Stomach smooth muscle (tissue), 2 donors: ENCODE measurements around the gene ARHGAP26.

Source experiments
- H3K27ac ChIP-seq: one replicate; pipeline ENCODE4 v1.7.0; 2013; ENCODE audit warnings: mild to moderate bottlenecking, low read length, inconsistent platforms
- H3K27me3 ChIP-seq, 2 donors: one replicate each; pipeline ENCODE4 v1.7.0; 2013; ENCODE audit warnings: low read length in 2 of 2; ENCODE audit not compliant: insufficient read depth in 2 of 2, control insufficient read depth in 1 of 2
- H3K36me3 ChIP-seq, 2 donors: one replicate each; pipeline ENCODE4 v1.7.0; 2013; ENCODE audit warnings: low read length in 2 of 2; ENCODE audit not compliant: control insufficient read depth in 2 of 2, insufficient read depth in 2 of 2
- H3K4me1 ChIP-seq: one replicate; pipeline ENCODE4 v1.7.0; 2013; ENCODE audit warnings: low read length; ENCODE audit not compliant: control insufficient read depth, insufficient read depth
- H3K4me3 ChIP-seq, 2 donors: one replicate each; pipeline ENCODE4 v1.7.0; 2013; ENCODE audit warnings: low read length in 2 of 2
- H3K9ac ChIP-seq, 2 donors: one replicate each; pipeline ENCODE4 v1.7.0; 2013; ENCODE audit warnings: low read length in 2 of 2, mild to moderate bottlenecking in 1 of 2
- H3K9me3 ChIP-seq, 2 donors: one replicate each; pipeline ENCODE4 v1.7.0; 2013; ENCODE audit warnings: low read length in 2 of 2; ENCODE audit not compliant: control insufficient read depth in 2 of 2
- donor health status: healthy.
- donor health status: Pancreatic carcinoma.

Gene ARHGAP26

DNA sequence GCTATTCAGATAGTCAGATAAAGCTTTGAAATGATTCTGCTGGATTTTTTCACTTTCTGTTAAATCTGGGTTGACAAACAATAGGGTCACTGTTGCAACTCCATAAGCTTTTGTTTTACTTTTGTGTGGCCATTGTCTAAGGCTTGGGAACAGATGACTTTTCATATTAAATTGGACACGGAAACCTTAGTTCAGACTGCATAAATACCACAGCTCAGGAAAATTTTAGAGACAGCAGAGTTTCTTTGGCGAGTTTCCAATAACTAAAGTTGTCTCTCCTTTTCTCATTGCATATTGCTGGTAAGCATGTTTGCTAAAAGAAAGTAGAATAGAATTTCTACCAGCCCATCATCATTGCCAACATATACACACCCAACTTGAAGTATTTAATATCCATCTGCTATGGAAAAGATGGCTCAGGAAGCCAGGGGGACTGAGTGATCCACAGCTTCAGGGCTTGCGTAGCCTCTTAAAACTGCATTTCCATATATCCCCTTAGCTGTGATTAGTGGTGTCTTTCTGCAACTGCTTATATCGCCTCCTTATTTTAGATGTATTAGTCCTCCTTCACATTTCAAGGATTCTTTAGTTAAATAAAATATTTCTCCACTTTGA is 168.2 kb downstream of the ARHGAP26 start:
- Histone ChIP-seq H3K4me1 (peaks cover 6% of the 10 kb centered on the region), H3K36me3 (no peaks in the 10 kb centered on the region), H3K27ac (no peak overlapping the region), H3K9me3 (no peaks in the 10 kb centered on the region), H3K4me3 (peak overlapping the region in 1 of 2 donors; percentile 23), H3K9ac (no peak overlapping the region), H3K27me3 (no peaks in the 10 kb centered on the region)

DNA sequence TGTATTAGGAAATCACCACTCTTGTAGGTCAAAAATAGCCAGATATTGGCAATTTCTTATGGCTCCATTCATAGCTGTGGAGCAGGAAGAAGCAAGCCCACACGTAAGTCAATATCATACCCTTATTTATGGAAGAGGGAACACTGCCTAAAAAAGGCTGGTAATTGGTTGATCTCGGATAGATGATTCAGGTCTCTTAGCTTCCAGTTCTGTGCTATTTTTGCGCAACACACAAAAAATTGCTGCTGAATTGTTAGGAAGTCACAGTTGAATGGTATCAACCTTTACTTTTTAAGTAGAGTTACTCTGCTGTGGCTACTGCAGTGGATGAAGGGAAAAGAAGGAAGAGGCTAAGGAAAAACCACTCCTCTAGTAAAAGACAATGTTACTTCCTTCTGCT is 168.8 kb downstream of the ARHGAP26 start:
- Histone ChIP-seq H3K27ac (no peak overlapping the region), H3K9me3 (no peaks in the 10 kb centered on the region), H3K36me3 (no peaks in the 10 kb centered on the region), H3K9ac (no peak overlapping the region), H3K4me1 (peaks cover 6% of the 10 kb centered on the region), H3K4me3 (no peak overlapping the region), H3K27me3 (no peaks in the 10 kb centered on the region)

DNA sequence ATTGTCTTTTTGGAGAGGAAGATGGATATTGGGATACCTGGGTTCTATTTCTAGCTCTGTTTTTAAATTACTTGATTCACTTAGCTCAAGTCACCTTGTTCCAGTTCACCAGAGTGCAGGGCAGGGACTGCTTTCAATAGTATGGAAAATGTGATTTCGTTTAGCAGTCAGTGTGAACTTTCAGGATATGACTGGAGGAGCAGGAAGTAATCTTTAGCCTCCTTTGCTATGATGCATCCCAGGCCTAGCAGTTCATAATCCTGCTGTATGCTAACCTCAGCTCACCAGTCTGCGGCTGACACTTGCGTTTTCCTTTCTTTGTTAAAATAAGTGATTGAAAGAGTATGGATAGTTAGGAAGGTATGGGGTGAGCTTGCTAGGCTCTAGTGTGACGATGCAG is 169.7 kb downstream of the ARHGAP26 start:
- peaks cover 6% of the 10 kb centered on the region for H3K4me1 ChIP-seq

DNA sequence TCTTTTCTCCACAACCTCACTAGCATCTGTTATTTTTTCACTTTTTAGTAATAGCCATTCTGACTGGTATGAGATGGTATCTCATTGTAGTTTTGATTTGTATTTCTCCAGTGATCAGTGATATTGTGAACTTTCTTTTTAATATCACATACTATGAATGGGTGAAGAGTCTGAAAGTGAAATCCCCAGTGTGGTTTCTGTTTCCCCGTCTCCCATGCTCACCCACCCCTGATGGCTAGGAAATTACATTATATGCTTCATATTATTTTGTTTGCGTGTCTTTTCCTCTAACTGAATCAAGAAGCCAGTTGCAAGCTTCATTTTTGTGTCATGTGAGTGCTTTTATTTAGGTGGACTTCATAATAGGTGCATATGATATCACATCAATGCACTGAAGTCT is 171.1 kb downstream of the ARHGAP26 start:
- H3K4me1 ChIP-seq: peaks cover 6% of the 10 kb centered on the region
- H3K9me3 ChIP-seq: no peaks in the 10 kb centered on the region
- no peak overlapping the region for H3K4me3 ChIP-seq
- H3K27ac ChIP-seq: no peak overlapping the region
- no peak overlapping the region for H3K9ac ChIP-seq
- no peaks in the 10 kb centered on the region for H3K36me3 ChIP-seq
- H3K27me3 ChIP-seq: no peaks in the 10 kb centered on the region

More for the DNA sequence above, 169.7 kb downstream of the ARHGAP26 start:
- H3K4me3 ChIP-seq: no peak overlapping the region
- H3K27me3 ChIP-seq: no peaks in the 10 kb centered on the region
- no peak overlapping the region for H3K27ac ChIP-seq
- H3K36me3 ChIP-seq: no peaks in the 10 kb centered on the region
- H3K9ac ChIP-seq: no peak overlapping the region
- no peaks in the 10 kb centered on the region for H3K9me3 ChIP-seq

DNA sequence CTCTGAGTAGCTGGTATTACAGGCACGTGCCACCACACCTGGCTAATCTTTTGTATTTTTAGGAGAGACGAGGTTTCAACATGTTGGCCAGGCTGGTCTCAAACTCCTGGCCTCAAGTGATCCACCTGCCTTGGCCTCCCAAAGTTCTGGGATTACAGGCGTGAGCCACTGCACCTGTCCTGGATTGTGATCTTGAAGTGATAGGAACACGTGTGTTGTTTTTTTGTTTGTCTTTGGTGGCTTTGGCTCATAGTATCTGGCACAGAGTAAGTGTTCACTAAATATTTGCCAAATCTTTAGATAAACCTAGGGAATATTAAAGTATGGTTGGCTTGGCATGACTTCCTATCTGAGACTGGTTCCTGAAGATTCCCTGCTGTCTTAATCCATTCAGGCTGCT is 172.7 kb downstream of the ARHGAP26 start:
- Histone ChIP-seq H3K9me3 (no peaks in the 10 kb centered on the region), H3K9ac (no peak overlapping the region), H3K4me3 (no peak overlapping the region), H3K27ac (no peak overlapping the region), H3K27me3 (no peaks in the 10 kb centered on the region), H3K36me3 (no peaks in the 10 kb centered on the region), H3K4me1 (peaks cover 8% of the 10 kb centered on the region)

DNA sequence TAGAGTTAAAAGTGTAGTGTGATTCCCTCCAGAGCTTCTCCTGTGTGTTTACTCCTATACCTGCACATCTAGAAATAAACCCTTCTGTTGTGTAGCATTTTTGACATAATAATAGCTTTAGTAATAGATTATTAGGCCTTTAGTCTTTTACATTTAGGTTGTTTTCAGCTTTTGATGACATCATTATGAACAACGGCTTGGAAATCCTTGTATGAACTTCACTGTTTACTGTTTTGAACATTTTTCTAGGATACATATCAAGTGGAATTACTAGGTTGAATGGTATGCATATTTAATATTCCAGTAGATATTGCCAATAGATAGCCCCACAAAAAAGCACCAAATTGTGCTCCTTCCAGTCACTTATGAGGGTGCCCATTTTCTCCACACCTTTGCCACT is 174.0 kb downstream of the ARHGAP26 start:
- no peak overlapping the region for H3K27ac ChIP-seq

DNA sequence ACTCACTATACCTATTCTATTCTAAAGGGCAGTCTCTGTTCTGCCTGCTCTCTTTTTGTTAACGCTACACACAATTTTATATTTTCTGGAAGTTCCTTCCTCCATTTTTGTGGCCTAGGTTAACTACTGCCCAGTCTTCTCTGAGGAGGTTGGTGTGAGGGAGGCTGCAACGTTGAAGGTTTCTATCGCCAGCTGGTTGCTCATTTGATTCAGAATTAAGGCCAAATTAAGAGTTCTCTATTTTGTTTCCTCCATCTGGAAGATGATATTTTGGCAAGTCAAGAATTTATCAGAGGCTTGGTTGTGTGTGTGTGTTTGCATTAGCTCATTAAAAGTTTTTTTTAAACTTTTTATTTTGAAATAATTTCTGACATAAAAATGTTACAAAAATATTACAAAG is 175.1 kb downstream of the ARHGAP26 start:
- no peak overlapping the region for H3K27ac ChIP-seq
- no peak overlapping the region for H3K9ac ChIP-seq
- H3K27me3 ChIP-seq: no peaks in the 10 kb centered on the region
- H3K36me3 ChIP-seq: no peaks in the 10 kb centered on the region
- no peak overlapping the region for H3K4me3 ChIP-seq
- no peaks in the 10 kb centered on the region for H3K9me3 ChIP-seq
- peaks cover 4% of the 10 kb centered on the region for H3K4me1 ChIP-seq

More for the DNA sequence above, 174.0 kb downstream of the ARHGAP26 start:
- Histone ChIP-seq H3K9me3 (no peaks in the 10 kb centered on the region), H3K4me3 (no peak overlapping the region), H3K36me3 (no peaks in the 10 kb centered on the region), H3K4me1 (peaks cover 4% of the 10 kb centered on the region), H3K27me3 (no peaks in the 10 kb centered on the region), H3K9ac (no peak overlapping the region)

DNA sequence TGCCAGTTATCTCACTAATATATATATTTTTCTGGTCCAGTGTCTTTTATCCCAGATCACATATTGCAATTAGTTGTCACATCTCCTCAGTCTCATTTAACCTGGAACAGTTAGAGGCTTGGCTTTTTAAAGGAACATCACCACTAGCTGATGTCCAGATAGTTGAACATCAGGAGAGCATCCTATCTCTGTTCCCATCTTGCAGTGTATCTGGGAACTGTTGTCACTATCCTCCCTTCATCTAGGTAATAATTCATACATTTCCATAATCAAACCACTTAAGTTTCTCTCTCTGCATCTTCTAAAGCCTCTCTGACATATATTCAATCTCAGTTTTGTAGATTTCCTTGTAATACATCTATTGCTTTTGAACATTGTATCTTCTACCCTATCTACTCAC is 175.7 kb downstream of the ARHGAP26 start:
- Histone ChIP-seq H3K36me3 (no peaks in the 10 kb centered on the region), H3K27me3 (no peaks in the 10 kb centered on the region), H3K4me3 (no peak overlapping the region), H3K27ac (no peak overlapping the region), H3K9ac (no peak overlapping the region), H3K9me3 (no peaks in the 10 kb centered on the region), H3K4me1 (peaks cover 4% of the 10 kb centered on the region)

DNA sequence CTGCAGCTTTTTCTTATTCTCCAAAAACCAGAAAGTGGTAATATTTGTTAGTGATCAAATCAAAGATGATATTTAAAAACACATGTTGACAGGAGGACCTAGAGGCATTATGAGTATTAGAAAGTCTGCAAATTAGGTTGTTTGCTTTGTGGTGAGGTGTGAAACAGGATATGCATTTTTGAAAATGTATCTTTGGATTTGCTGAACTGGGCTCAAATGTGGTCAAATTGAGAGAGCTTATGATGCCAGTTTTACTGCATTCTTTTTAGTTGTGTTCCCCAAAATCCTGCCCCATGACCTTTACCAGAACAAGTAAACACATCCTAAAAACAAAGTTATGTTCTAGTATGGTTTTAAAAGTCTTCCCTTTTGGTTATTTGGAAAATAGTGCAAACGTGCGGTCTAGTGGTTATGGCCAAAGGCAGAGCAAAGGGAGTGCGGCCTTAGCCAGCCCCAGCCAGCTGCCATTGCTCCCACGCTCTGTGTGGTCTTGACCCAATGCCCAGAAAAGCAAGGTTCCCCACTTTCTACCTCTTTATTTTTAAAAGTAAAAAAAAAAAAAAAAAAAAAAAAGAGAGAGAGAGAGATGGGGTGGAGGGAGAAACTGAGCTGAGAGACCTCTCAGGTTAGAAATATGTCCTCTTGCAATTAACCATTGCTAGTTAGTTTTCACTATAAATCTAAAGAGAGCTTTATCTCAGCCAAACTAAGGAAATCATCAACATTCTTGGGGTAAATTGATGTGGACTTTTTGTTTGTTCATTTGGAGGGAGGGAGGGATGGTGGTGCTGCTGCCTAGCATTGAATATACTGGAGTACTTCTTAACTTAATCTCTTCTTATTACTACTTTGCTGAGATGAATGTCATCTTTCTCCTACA is 176.6 kb downstream of the ARHGAP26 start:
- H3K4me3 ChIP-seq: no peak overlapping the region
- no peak overlapping the region for H3K9ac ChIP-seq
- peaks cover 4% of the 10 kb centered on the region for H3K4me1 ChIP-seq
- no peaks in the 10 kb centered on the region for H3K27me3 ChIP-seq
- no peaks in the 10 kb centered on the region for H3K36me3 ChIP-seq
- no peaks in the 10 kb centered on the region for H3K9me3 ChIP-seq
- H3K27ac ChIP-seq: no peak overlapping the region

DNA sequence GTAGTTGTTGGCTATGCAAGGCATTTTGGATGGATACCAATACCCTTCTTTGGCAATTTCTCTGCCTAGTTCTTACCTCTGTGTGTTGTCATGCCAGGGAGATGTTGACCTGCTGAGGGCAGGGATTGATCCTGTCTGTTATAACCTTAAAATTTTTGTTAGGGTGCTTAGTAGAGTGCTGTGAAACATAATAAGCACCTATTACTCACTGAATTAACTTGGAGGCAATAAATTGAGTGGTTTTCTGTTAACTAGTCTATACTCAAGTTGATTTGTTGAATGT is 177.2 kb downstream of the ARHGAP26 start:
- Histone ChIP-seq H3K36me3 (no peaks in the 10 kb centered on the region), H3K4me3 (no peak overlapping the region), H3K4me1 (peaks cover 4% of the 10 kb centered on the region), H3K9me3 (no peaks in the 10 kb centered on the region), H3K27me3 (no peaks in the 10 kb centered on the region), H3K9ac (no peak overlapping the region), H3K27ac (no peak overlapping the region)

DNA sequence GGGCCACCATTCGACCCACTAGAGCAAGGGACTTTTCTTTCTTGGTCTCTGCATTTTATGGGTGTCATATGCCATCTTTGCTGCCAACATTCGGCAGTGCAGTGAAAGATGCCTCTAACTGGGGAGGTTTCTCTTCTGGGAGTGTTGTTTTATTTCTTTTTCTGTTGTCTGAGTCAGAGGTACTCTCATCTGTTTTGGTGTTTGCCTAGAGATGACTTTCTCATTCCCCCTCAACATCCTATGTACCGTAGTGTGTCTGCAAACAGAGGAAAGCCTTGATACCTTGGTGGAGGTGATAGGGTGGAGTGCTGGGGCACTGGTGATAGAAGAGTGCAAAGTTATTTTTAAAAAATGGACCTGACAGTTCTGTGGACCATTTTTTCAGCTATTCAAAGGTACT is 182.1 kb downstream of the ARHGAP26 start:
- Histone ChIP-seq H3K9me3 (no peaks in the 10 kb centered on the region), H3K27ac (no peak overlapping the region), H3K4me1 (peaks cover 25% of the 10 kb centered on the region), H3K27me3 (no peaks in the 10 kb centered on the region), H3K4me3 (no peak overlapping the region), H3K9ac (no peak overlapping the region), H3K36me3 (no peaks in the 10 kb centered on the region)
